Measurements from ENCODE around the gene XRCC3.

XRCC3 gene

GRCh38 chr14:103738166-103738565 is 22.9 kb upstream of the XRCC3 start:
- no peak for DNase-seq

GRCh38 chr14:103737432-103738045 is 22.3 kb upstream of the XRCC3 start:
- DNase-seq: no peak

- DNase-seq: no peak
Observed at GRCh38 chr14:103736546-103737431, 21.5 kb upstream of the XRCC3 start.

GRCh38 chr14:103735815-103736545 is 20.7 kb upstream of the XRCC3 start:
- DNase-seq: no peak

- no peak for DNase-seq
Observed at GRCh38 chr14:103735439-103735814, 20.2 kb upstream of the XRCC3 start.

GRCh38 chr14:103735022-103735421 is 19.8 kb upstream of the XRCC3 start:
- no peak for DNase-seq

- DNase-seq: no peak
Observed at GRCh38 chr14:103734081-103734888, 19.0 kb upstream of the XRCC3 start.

- DNase-seq: no peak
Observed at GRCh38 chr14:103733651-103734050, 18.4 kb upstream of the XRCC3 start.

GRCh38 chr14:103732868-103733620 is 17.8 kb upstream of the XRCC3 start:
- no peak for DNase-seq

- DNase-seq: no peak
Observed at GRCh38 chr14:103731916-103732867, 16.9 kb upstream of the XRCC3 start.

- DNase-seq: no peak
Observed at GRCh38 chr14:103731481-103731880, 16.2 kb upstream of the XRCC3 start.

- DNase-seq: no peak
Observed at GRCh38 chr14:103730490-103731035, 15.3 kb upstream of the XRCC3 start.

- DNase-seq: no peak
Observed at GRCh38 chr14:103729496-103730448, 14.5 kb upstream of the XRCC3 start.

GRCh38 chr14:103728721-103729120 is 13.5 kb upstream of the XRCC3 start:
- no peak for DNase-seq

GRCh38 chr14:103728141-103728540 is 12.9 kb upstream of the XRCC3 start:
- DNase-seq: no peak

- no peak for DNase-seq
Observed at GRCh38 chr14:103727313-103727980, 12.2 kb upstream of the XRCC3 start.

GRCh38 chr14:103726474-103726873 is 11.2 kb upstream of the XRCC3 start:
- DNase-seq: no peak

- no peak for DNase-seq
Observed at GRCh38 chr14:103725739-103726395, 10.6 kb upstream of the XRCC3 start.

All from activated CD4-positive, alpha-beta T cell treated with anti-CD3 and anti-CD28 coated beads, Interleukin-2, amount 50 U/mL, for 1 hour (primary cell).